Activated T-cell treated with anti-CD3 and anti-CD28 coated beads, Interleukin-2, amount 50 U/mL, for 4 hours (primary cell): ENCODE measurements around the gene ADORA3. TPM values are rescaled to one million over a fixed set of nuclear protein-coding genes. Genes with fewer than 3 reads are reported as not detected.

Source experiments
- ATAC-seq, 2 donors: fragments of 200-7000 bp; cut with Tn5 transposase; one replicate each; pipeline ENCODE4 v1.10.0; 2021
- DNase-seq: peaks from one replicate; pipeline ENCODE4 v3.0.0-alpha.2; 2020
- H3K27me3 Mint-ChIP-seq: one replicate; pipeline ENCODE4 v1.8.0; 2021; ENCODE audit warnings: low read depth, mixed read lengths
- H3K36me3 Mint-ChIP-seq: one replicate; pipeline ENCODE4 v1.8.0; 2022; ENCODE audit warnings: mixed read lengths; ENCODE audit not compliant: insufficient read depth
- H3K4me1 Mint-ChIP-seq: one replicate; pipeline ENCODE4 v1.8.0; 2021; ENCODE audit warnings: low read depth, mixed read lengths
- H3K4me3 Mint-ChIP-seq: one replicate; pipeline ENCODE4 v1.8.0; 2021; ENCODE audit warnings: mild to moderate bottlenecking, moderate library complexity, mixed read lengths
- H3K9me3 Mint-ChIP-seq: one replicate; pipeline ENCODE4 v1.8.0; 2021; ENCODE audit warnings: mixed read lengths
- total RNA-seq, 3 donors: library from RNA; stranded (reverse); gene quantifications; one replicate each; pipeline ENCODE4 v1.2.1, GENCODE V29; 2021

Gene ADORA3
- total RNA-seq, 3 donors from 2014 or later, result not detected

DNA sequence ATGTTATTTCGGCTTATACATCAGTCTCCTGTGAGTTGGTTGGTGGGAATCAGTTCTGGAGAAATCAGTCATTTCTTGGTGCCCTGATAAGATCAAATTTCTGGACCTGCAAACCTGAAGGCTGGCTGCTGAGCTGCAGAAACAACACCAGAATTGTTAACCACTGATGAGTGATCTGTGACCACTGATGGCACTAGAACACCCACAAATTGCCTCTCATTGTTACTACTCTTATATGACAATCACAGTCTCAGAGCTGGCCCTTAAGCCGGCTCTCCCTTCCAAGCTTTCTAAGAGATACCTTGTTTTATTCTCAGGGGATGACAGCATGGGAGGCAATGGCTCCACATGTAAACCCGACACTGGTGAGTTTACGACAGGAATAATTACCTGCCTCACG is 27.7 kb downstream of the ADORA3 start:
- ATAC-seq (peak; percentile 76 to 77), DNase-seq (no peak)
- Mint-ChIP-seq H3K27me3 (no peaks in the 10 kb centered on the region), H3K4me1 (peaks cover 68% of the 10 kb centered on the region), H3K36me3 (peaks cover 12% of the 10 kb centered on the region), H3K4me3 (peak overlapping the region; percentile 83), H3K9me3 (peaks cover 6% of the 10 kb centered on the region)

DNA sequence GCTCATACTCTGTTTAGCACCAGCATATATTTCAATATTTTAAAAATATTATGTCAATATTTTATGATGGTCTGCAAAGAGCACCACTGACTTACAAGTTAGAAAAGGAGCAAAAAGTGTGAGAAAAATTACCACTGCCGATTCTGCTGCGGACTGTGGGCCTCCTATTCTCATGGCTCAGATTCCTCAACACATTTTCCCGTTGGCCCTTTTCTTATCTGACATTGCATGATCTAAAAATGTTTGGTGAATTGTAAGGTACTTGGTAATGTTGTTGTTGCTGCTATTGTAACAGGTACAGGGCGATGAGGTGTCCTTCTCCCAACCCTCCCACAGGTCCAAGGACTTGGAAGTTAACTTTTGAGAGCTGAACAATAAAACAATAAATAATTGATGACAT is 28.9 kb downstream of the ADORA3 start:
- Mint-ChIP-seq H3K36me3 (peaks cover 12% of the 10 kb centered on the region), H3K9me3 (peaks cover 6% of the 10 kb centered on the region), H3K27me3 (no peaks in the 10 kb centered on the region), H3K4me1 (peaks cover 64% of the 10 kb centered on the region), H3K4me3 (peak overlapping the region; percentile 83)
- DNase-seq, result no peak
- no peak for ATAC-seq

DNA sequence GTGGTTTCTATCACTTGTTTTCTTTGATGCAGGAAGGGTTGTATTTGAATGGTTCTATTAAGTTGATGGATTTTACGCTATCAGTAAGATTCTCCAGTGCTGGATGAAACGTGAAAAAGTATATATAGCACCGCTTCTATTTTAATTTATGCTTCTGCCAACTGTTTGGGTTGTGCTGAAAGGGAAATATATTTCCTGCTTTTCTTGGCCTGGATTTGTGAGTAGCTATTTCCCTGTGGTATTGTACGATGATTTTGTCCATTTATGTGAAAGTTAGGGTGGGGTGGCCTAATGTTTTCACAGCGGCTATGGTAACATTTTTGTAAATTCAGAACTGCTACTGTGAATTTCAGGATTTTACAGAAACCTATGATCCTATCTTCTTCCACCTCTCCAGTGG is 29.3 kb downstream of the ADORA3 start:
- no peaks in the 10 kb centered on the region for H3K27me3 Mint-ChIP-seq
- peaks cover 12% of the 10 kb centered on the region for H3K36me3 Mint-ChIP-seq
- peaks cover 6% of the 10 kb centered on the region for H3K9me3 Mint-ChIP-seq
- peaks cover 62% of the 10 kb centered on the region for H3K4me1 Mint-ChIP-seq
- DNase-seq, result no peak
- ATAC-seq, result no peak
- H3K4me3 Mint-ChIP-seq, result peak overlapping the region; percentile 83

DNA sequence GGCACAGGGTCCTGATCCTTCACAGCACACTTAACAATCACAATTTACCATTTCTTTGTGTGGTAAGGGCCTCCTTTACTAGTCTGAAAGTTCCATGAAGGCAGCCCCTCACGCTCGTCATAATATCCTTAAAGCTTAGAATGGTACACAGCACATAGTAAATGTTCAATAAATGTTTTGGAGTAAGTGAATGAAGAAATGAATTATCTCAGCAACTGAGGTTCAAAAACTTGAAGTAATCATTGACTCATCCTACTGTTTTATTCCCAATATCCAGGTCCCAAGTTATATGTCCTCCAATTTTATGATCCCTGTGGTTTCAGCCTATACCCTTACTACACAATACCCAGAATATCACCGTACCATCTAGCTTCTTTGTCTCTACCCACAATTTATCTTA is 31.9 kb downstream of the ADORA3 start:
- H3K4me1 Mint-ChIP-seq, result peaks cover 42% of the 10 kb centered on the region
- ATAC-seq (no peak), DNase-seq (no peak)
- no peak overlapping the region for H3K4me3 Mint-ChIP-seq
- peaks cover 6% of the 10 kb centered on the region for H3K36me3 Mint-ChIP-seq
- H3K27me3 Mint-ChIP-seq, result no peaks in the 10 kb centered on the region
- H3K9me3 Mint-ChIP-seq, result no peaks in the 10 kb centered on the region

DNA sequence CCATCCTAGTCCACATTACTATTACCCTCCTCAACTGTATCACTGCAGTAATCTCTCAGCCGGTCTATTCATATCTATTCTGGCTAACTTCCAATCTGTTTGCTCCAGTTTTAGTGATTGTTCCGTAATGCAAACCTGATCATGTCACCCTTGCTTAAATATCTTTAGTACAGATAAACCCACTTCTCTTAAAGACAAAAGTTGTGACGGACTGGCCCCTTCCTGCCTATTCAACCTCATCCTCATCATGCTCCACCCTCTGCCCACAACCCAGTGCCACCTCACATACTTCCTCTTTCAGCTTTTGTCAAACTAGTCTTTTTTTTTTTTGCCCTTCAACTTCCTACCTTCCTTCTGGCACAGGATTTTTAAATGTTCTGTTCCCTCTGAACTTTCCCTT is 32.4 kb downstream of the ADORA3 start:
- peak; percentile 39 for DNase-seq
- Mint-ChIP-seq H3K27me3 (no peaks in the 10 kb centered on the region), H3K36me3 (peaks cover 6% of the 10 kb centered on the region), H3K4me1 (peaks cover 36% of the 10 kb centered on the region), H3K9me3 (no peaks in the 10 kb centered on the region), H3K4me3 (no peak overlapping the region)
- peak; percentile 70 to 74 for ATAC-seq

DNA sequence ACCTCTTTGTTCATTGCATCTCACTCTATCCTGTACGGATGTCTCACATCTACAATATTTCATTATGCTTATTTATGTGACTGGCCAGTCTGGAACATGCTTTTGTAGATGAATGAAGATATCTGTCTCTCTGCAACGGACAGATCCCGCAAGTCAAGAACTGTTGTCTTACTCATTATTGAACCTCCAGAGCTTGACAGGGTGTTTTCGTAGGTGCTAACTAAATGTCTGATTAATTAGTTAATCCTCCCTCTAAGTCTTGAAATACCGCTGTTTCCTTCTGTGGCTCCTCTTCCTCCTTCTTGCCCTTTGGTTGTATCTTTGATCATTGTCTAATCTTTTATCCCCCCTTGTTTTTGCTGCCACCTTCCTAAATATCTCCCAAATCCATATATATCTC is 32.8 kb downstream of the ADORA3 start:
- Mint-ChIP-seq H3K4me1 (peaks cover 32% of the 10 kb centered on the region), H3K4me3 (no peak overlapping the region), H3K36me3 (peaks cover 6% of the 10 kb centered on the region), H3K27me3 (no peaks in the 10 kb centered on the region), H3K9me3 (no peaks in the 10 kb centered on the region)
- peak in 1 of 2 donors; percentile 8 for ATAC-seq
- DNase-seq, result no peak

DNA sequence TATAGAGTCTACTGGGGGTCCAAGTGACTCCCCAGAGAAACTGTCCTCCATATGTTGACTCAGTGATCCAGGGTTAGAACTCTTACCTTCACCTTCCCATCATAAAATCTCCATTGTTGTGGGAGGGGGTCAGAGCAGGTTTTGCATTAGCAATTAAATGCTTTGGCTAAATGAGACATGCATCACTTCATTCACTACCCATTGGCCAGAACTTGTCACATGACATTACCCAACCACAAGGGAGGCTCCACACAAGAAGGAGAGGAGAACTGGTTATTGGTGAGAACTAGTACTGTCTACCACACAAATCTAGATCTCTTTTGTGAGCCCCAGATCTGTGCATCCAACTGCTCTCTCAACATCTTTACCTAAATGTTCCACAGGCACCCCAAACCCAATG is 33.9 kb downstream of the ADORA3 start:
- H3K9me3 Mint-ChIP-seq, result no peaks in the 10 kb centered on the region
- ATAC-seq (no peak), DNase-seq (no peak)
- no peak overlapping the region for H3K4me3 Mint-ChIP-seq
- no peaks in the 10 kb centered on the region for H3K27me3 Mint-ChIP-seq
- peaks cover 12% of the 10 kb centered on the region for H3K36me3 Mint-ChIP-seq
- peaks cover 22% of the 10 kb centered on the region for H3K4me1 Mint-ChIP-seq

DNA sequence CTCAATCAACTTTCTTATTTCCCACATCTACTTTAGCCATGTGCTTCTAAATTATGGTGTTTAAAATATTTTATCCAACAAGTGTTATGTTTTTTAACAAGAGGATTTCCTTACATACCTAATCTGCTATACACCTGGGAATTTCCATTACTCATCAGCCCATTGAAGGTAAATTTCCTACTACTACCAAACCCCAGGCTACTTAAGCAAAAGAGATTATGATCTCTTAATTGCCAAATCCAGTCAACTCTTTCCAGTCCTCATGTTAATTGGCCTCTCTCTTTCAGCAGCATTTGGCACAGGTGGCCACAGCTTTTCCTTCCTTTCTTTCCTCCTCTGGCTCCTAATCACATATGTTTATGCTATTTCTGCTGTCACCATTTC is 34.7 kb downstream of the ADORA3 start:
- DNase-seq (no peak), ATAC-seq (no peak)
- Mint-ChIP-seq H3K27me3 (no peaks in the 10 kb centered on the region), H3K4me3 (no peak overlapping the region), H3K9me3 (no peaks in the 10 kb centered on the region), H3K4me1 (peaks cover 21% of the 10 kb centered on the region), H3K36me3 (peaks cover 12% of the 10 kb centered on the region)

DNA sequence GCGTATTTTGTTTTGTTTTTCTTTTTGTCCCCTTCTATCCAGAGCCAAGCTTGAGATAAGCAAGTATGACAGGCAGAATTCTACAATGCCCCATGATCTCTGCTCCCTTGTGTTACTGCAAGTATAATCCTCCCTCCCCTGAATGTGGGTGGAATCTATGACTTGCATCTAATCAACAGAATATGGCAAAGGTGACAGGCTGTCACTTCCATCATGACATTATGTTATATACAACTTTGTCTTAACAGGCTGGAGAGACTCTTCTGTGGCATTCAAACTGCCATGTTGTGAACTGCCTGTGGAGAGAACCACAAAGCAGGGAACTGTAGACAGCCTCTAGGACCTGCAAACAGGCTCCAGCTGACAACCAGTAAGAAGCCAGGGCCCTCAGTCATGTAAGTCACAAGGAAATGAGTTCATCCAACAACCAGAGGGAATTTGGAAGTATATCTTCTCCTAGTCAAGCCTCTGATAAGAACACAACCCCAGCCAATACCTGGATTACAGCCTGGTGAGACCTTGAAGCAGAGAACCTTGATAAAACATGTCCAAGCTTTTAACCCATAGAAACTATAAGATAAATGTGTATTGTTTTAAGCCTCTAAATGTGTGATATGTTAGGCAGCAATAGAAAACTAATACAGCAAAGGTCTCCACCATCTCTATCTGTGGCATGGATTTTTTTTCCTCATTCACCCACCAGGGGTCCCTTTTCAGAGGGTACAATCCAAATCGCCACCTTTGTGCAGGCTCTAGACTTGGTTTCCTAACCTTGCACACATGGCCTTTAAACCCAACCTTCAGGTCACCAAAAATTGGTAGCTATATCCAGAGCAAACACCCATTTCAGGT is 35.3 kb downstream of the ADORA3 start:
- Mint-ChIP-seq H3K36me3 (peaks cover 15% of the 10 kb centered on the region), H3K27me3 (no peaks in the 10 kb centered on the region), H3K4me3 (no peak overlapping the region), H3K4me1 (peaks cover 21% of the 10 kb centered on the region), H3K9me3 (no peaks in the 10 kb centered on the region)
- DNase-seq, result no peak
- ATAC-seq, result no peak

DNA sequence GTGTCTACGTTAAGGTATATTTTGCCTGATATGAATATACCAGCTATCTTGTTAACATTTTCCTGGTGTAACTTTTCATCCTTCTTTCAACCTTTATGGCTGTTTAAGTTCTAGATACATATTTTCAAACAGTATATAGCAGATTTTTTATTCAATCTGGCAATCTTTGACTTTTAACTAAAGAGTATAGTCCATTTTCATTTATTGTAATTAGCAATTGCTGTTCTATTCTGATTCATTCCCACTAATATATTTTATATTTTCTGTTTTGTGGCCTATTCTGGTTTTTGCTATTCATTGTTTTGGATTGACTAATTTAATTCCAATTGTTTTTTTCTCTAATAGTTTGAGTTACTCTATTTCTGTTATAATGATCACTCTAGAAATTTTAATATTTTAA is 37.0 kb downstream of the ADORA3 start:
- Mint-ChIP-seq H3K9me3 (no peaks in the 10 kb centered on the region), H3K4me1 (peaks cover 15% of the 10 kb centered on the region), H3K36me3 (peaks cover 19% of the 10 kb centered on the region), H3K4me3 (no peak overlapping the region), H3K27me3 (no peaks in the 10 kb centered on the region)
- ATAC-seq (no peak), DNase-seq (no peak)

DNA sequence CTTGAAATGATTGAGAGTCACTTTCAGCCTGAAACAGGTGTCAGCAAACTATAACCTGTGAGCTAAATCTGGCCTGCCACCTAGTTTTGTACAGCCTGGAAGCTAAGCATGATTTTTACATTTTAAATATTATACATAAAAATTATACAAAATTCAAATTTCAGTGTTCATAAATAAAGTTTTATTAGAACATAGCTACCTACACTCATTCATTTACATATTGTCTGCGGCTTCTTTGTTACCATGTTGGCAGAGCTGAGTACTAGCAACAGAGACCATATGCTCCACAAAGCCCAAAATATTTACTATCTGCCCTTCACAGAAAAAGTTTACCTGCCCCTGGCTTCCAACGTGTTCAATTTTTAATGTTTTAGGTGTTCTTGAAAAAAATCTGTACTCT is 37.7 kb downstream of the ADORA3 start:
- Mint-ChIP-seq H3K27me3 (no peaks in the 10 kb centered on the region), H3K36me3 (peaks cover 21% of the 10 kb centered on the region), H3K4me3 (no peak overlapping the region), H3K4me1 (peaks cover 15% of the 10 kb centered on the region), H3K9me3 (no peaks in the 10 kb centered on the region)
- ATAC-seq, result no peak
- DNase-seq, result no peak

DNA sequence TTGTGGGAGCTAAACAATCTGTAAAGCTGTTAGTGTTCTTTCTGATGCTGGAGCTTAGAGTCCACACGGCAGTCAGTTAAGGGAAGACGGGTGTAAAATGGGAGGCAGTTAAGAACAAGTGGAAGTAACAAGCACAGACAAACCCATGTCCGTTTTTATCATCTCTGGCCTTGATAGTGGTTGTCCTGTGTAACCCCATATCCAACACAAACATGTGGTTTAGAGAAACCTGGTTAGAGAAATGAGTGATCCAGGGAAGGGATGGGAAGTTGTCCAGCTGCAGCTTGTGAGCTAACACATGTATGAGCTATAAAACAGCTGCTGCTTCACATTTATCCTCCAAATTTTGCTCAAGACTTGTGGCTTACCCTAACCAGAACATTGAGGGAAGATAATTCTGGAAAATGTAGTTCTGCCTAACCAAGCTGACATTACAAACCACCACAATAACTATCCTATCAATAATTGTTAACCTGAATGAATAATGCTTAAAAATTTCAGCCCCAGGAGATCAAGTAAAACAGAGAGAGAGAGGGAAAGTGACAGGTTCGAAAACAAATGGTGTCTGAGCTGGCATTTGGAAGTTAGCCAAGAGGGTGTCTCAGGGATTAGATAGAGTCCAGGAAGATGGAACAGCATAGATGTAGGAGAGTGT is 40.3 kb downstream of the ADORA3 start:
- H3K9me3 Mint-ChIP-seq, result no peaks in the 10 kb centered on the region
- H3K36me3 Mint-ChIP-seq, result peaks cover 30% of the 10 kb centered on the region
- DNase-seq (no peak), ATAC-seq (no peak)
- H3K4me3 Mint-ChIP-seq, result no peak overlapping the region
- no peaks in the 10 kb centered on the region for H3K27me3 Mint-ChIP-seq
- H3K4me1 Mint-ChIP-seq, result peaks cover 15% of the 10 kb centered on the region

DNA sequence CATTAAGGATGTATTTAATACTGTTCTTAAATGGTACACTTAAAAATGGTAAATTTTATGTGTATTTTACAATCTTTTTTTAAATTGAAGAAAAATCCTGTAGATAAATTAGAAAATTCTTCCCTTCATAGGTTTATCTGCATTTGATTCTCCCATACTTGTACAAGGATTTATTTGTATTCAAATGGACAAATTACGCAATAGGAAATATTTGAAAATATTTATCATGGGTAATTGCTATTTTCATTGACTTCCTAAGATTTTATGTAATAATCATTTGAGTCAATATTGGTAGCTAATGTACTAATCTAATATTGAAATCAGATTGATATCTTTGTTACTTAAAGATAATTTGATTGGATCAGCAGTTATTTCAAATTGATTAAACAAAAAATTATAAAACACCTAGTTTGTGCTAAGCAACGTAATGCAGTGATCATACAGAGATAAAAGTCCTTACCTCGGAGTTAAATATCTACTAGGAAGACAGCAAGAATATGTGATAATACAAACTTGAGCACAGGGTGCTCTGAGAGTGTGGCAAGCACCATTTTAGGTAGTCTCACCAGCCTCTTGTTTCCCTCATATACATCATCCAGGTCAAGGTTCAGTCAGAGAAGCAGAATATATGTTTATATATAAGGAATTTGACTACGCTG is 40.9 kb downstream of the ADORA3 start:
- ATAC-seq (no peak), DNase-seq (no peak)
- Mint-ChIP-seq H3K4me3 (no peak overlapping the region), H3K4me1 (peaks cover 12% of the 10 kb centered on the region), H3K27me3 (no peaks in the 10 kb centered on the region), H3K36me3 (peaks cover 34% of the 10 kb centered on the region), H3K9me3 (no peaks in the 10 kb centered on the region)

DNA sequence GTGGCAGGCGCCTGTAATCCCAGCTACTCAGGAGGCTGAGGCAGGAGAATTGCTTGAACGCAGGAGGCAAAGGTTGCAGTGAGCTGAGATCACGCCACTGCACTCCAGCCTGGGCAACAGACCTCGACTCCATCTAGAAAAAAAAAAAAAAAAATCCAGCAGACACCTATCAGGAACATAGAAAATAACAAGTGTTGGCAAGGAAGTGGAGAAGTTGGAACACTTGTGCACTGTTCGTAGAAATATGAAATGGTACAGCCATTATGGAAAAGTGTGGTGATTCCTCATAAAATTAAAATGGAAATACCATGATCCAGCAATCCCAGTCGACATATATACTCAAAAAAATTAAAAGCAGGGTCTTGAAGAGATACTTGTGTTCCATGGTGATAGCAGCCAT is 41.7 kb downstream of the ADORA3 start:
- Mint-ChIP-seq H3K27me3 (no peaks in the 10 kb centered on the region), H3K4me3 (no peak overlapping the region), H3K36me3 (peaks cover 37% of the 10 kb centered on the region), H3K4me1 (peaks cover 15% of the 10 kb centered on the region), H3K9me3 (no peaks in the 10 kb centered on the region)
- DNase-seq (no peak), ATAC-seq (no peak)

DNA sequence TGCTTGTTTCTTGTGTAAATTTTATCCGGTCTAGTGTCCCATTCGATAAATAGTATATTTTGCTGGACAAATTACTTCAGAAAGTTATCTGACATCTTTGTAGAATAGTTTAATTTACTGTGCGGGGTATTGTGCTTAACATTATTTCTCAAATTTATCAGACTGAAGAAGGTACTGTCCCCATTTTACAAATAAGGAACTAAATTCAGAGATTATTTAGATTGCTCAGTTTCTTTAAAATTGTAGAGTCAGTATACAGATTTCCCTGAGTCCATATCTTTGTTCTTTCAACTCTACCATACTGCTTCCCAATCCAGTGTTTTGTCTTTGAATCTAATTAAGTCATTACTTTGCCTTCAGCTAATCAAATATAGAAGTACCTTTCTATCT is 47.8 kb downstream of the ADORA3 start:
- Mint-ChIP-seq H3K27me3 (no peaks in the 10 kb centered on the region), H3K4me1 (peaks cover 58% of the 10 kb centered on the region), H3K4me3 (no peak overlapping the region), H3K36me3 (peaks cover 57% of the 10 kb centered on the region), H3K9me3 (no peaks in the 10 kb centered on the region)
- ATAC-seq (no peak), DNase-seq (no peak)
